ENCODE measurements around the gene CCL1. TPM values are rescaled to one million over a fixed set of nuclear protein-coding genes. Genes with fewer than 3 reads are reported as not detected.

Gene CCL1
- total and polyA plus RNA-seq, 2 donors from 2014 or later, result not detected

DNA sequence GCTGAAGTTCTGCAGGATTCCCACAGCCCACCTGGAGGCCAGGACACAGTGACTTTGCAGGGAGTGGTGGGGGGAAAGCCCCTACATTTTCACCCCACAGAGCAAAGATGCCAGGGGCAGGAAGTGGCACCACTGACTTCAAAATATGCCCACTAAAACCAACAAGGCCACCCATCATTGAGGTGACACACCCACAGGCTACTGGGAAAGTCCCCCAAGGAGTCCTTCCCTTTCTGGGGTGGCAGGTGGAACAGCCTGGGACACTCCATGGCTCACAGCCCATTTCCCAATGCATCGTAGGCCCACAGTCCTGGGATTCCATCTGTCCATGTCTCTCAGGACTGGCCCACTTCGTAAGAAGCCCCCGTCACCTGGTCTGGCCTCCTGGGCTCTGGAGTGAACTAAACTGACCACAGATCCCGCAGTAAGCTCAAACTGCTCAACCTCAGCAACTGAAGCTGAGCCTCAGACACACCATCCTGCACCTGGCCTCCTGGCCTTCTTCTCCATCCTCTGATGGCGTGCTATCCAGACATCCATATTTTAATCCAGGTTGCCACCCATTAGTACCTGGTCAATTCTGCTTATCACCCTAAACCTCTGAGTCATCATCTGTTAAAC, 7.5 kb upstream of the CCL1 start:
- H3K27me3 ChIP-seq (ENCODE audit: control insufficient read depth, insufficient read depth, low read length), result no peaks in the 10 kb centered on the region
- DNase-seq, result no peak
- H3K4me1 ChIP-seq (ENCODE audit: control insufficient read depth in 2 of 3, insufficient read depth in 2 of 3, low read depth in 1 of 3, low read length in 3 of 3), result no peaks in the 10 kb centered on the region
- H3K27ac ChIP-seq (ENCODE audit: low read depth in 2 of 2, low read length in 2 of 2), result no peak overlapping the region
- H3K9ac ChIP-seq (ENCODE audit: low read length in 3 of 3), result no peak overlapping the region
- no peak for FAIRE-seq
- no peaks in the 10 kb centered on the region for H3K36me3 ChIP-seq (ENCODE audit: control insufficient read depth in 2 of 3, insufficient read depth in 3 of 3, low read length in 3 of 3)
- no peaks in the 10 kb centered on the region for H3K9me3 ChIP-seq (ENCODE audit: control insufficient read depth in 2 of 3, insufficient read depth in 1 of 3, low read length in 3 of 3)
- no peak overlapping the region for H3K4me3 ChIP-seq (ENCODE audit: low read length in 3 of 3)
- TF ChIP-seq, protein P1, sequence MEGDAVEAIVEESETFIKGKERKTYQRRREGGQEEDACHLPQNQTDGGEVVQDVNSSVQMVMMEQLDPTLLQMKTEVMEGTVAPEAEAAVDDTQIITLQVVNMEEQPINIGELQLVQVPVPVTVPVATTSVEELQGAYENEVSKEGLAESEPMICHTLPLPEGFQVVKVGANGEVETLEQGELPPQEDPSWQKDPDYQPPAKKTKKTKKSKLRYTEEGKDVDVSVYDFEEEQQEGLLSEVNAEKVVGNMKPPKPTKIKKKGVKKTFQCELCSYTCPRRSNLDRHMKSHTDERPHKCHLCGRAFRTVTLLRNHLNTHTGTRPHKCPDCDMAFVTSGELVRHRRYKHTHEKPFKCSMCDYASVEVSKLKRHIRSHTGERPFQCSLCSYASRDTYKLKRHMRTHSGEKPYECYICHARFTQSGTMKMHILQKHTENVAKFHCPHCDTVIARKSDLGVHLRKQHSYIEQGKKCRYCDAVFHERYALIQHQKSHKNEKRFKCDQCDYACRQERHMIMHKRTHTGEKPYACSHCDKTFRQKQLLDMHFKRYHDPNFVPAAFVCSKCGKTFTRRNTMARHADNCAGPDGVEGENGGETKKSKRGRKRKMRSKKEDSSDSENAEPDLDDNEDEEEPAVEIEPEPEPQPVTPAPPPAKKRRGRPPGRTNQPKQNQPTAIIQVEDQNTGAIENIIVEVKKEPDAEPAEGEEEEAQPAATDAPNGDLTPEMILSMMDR (IDR thresholded peaks at IDR 0.05; ENCODE audit: borderline replicate concordance, extremely low read depth, insufficient read depth), result no peak
- intact Hi-C loops (cut with DNase I), result no loop called here

DNA sequence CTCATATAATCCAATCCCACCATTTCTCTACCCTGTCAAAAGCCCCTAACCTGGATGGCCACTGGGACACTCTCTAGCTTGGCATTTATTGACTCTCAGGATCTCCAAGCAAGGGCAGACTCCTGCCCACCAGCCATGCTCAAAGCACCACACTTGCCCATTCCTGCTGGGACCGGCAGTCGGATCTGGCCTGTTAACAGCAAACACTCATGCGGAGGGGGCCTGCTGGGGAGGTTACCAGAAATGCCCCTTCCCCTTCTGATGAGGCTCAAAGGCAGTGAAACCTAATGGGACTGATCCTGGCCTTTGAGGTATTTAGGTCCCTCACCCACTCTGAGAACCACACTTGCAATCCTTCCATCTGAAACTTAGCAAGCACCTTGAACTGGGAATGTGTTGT, 6.5 kb upstream of the CCL1 start:
- Histone ChIP-seq H3K36me3 (ENCODE audit: control insufficient read depth in 2 of 3, insufficient read depth in 3 of 3, low read length in 3 of 3) (no peaks in the 10 kb centered on the region), H3K27ac (ENCODE audit: low read depth in 2 of 2, low read length in 2 of 2) (no peak overlapping the region), H3K9me3 (ENCODE audit: control insufficient read depth in 2 of 3, insufficient read depth in 1 of 3, low read length in 3 of 3) (no peaks in the 10 kb centered on the region), H3K9ac (ENCODE audit: low read length in 3 of 3) (no peak overlapping the region), H3K4me1 (ENCODE audit: control insufficient read depth in 2 of 3, insufficient read depth in 2 of 3, low read depth in 1 of 3, low read length in 3 of 3) (no peaks in the 10 kb centered on the region), H3K4me3 (ENCODE audit: low read length in 3 of 3) (no peak overlapping the region), H3K27me3 (ENCODE audit: control insufficient read depth, insufficient read depth, low read length) (no peaks in the 10 kb centered on the region)
- intact Hi-C loops (cut with DNase I), result no loop called here
- TF ChIP-seq, protein P1 (IDR thresholded peaks at IDR 0.05; ENCODE audit: borderline replicate concordance, extremely low read depth, insufficient read depth), result no peak
- DNase-seq, result no peak
- FAIRE-seq, result no peak

DNA sequence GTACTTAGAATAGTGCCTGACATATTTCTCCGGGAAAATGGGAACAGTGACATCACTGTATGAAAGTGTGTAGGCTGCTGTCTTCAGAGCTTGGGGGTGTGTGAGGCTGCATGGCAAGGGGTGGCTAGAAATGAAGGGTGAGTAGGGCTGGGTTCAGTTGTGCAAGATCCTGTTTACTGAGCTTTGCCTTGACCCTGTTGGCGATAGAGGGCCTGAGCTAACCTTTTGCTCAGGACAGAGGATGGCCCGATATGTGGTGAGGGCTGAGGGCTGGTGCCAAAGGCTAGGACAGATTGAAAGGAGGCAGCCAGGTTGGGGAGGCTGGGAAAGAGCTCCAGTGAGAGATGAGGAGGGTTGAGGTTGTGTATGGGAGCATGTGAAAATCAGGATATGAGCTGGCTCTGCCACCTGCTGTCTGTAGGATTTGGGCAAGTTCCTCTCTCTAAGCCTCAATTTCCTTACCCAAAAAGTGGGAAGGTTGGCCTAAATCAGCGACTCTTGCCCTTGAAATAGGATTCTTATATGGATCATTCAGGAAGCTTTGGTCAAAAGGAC, 6.0 kb upstream of the CCL1 start:
- FAIRE-seq (no peak), DNase-seq (no peak)
- intact Hi-C loops (cut with DNase I), result no loop called here
- Histone ChIP-seq H3K9me3 (ENCODE audit: control insufficient read depth in 2 of 3, insufficient read depth in 1 of 3, low read length in 3 of 3) (no peaks in the 10 kb centered on the region), H3K27ac (ENCODE audit: low read depth in 2 of 2, low read length in 2 of 2) (no peak overlapping the region), H3K4me3 (ENCODE audit: low read length in 3 of 3) (no peak overlapping the region), H3K4me1 (ENCODE audit: control insufficient read depth in 2 of 3, insufficient read depth in 2 of 3, low read depth in 1 of 3, low read length in 3 of 3) (no peaks in the 10 kb centered on the region), H3K27me3 (ENCODE audit: control insufficient read depth, insufficient read depth, low read length) (no peaks in the 10 kb centered on the region), H3K36me3 (ENCODE audit: control insufficient read depth in 2 of 3, insufficient read depth in 3 of 3, low read length in 3 of 3) (no peaks in the 10 kb centered on the region), H3K9ac (ENCODE audit: low read length in 3 of 3) (no peak overlapping the region)
- TF ChIP-seq, protein P1 (IDR thresholded peaks at IDR 0.05; ENCODE audit: borderline replicate concordance, extremely low read depth, insufficient read depth), result no peak
